ENCODE results near the gene TSGA10IP.
"Not testable (repeated sequence)": the region's sequence is repeated elsewhere in the genome, so short reads cannot be mapped to it uniquely, and the experiment has no call there.

The TSGA10IP gene

DNA sequence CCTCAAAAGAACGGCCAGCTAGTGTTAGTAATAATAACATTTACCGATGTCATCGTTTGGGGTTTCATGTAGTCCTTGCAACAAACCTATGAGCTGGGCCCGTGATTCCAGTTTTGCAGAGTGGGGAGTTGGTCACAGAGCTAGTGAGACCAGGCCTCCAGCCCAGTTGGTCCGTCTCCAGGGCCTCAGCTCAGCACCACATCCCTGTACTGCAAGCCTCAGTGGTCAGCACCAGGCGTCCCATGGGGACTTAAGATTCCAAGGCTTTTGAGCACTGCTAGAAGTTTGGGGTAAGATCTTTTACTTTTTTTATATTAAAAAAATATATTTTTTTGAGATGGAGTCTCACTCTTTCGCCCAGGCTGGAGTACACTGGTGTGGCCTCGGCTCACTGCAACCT is 1.1 kb upstream of the TSGA10IP start:
- TF ChIP-seq, protein P1, sequence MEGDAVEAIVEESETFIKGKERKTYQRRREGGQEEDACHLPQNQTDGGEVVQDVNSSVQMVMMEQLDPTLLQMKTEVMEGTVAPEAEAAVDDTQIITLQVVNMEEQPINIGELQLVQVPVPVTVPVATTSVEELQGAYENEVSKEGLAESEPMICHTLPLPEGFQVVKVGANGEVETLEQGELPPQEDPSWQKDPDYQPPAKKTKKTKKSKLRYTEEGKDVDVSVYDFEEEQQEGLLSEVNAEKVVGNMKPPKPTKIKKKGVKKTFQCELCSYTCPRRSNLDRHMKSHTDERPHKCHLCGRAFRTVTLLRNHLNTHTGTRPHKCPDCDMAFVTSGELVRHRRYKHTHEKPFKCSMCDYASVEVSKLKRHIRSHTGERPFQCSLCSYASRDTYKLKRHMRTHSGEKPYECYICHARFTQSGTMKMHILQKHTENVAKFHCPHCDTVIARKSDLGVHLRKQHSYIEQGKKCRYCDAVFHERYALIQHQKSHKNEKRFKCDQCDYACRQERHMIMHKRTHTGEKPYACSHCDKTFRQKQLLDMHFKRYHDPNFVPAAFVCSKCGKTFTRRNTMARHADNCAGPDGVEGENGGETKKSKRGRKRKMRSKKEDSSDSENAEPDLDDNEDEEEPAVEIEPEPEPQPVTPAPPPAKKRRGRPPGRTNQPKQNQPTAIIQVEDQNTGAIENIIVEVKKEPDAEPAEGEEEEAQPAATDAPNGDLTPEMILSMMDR (IDR thresholded peaks at IDR 0.05; ENCODE audit: extremely low read depth, insufficient read depth, missing control alignments), result no peak
- in situ Hi-C loops (cut with MboI; ENCODE audit: low pct_unique_long_range_greater_than_20kb, low sequenced_read_pairs, unreplicated experiment), result no loop called here

DNA sequence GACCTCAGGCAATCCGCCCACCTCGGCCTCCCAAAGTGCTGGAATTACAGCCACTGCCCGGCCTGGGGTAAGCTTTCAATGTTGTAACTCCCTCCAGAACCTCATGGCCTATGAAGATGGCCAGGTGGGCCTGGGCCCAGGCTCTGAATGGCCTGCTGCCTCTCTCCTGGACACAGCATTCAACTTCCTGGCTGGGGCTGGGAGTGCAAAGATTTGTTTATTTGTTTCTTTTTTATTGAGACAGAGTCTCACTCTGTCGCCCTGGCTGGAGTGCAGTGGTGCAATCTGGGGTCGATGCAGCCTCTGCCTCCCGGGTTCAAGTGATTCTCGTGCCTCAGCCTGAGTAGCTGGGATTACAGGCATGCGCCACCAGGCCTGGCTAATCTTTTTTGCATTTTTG is 513 bp upstream of the TSGA10IP start:
- in situ Hi-C loops (cut with MboI; ENCODE audit: low pct_unique_long_range_greater_than_20kb, low sequenced_read_pairs, unreplicated experiment), result no loop called here
- TF ChIP-seq, protein P1 (IDR thresholded peaks at IDR 0.05; ENCODE audit: extremely low read depth, insufficient read depth, missing control alignments), result no peak
- no peak for DNase-seq (ENCODE audit: low spot score)

More for the DNA sequence above, 1.1 kb upstream of the TSGA10IP start:
- no peak for DNase-seq (ENCODE audit: low spot score)

DNA sequence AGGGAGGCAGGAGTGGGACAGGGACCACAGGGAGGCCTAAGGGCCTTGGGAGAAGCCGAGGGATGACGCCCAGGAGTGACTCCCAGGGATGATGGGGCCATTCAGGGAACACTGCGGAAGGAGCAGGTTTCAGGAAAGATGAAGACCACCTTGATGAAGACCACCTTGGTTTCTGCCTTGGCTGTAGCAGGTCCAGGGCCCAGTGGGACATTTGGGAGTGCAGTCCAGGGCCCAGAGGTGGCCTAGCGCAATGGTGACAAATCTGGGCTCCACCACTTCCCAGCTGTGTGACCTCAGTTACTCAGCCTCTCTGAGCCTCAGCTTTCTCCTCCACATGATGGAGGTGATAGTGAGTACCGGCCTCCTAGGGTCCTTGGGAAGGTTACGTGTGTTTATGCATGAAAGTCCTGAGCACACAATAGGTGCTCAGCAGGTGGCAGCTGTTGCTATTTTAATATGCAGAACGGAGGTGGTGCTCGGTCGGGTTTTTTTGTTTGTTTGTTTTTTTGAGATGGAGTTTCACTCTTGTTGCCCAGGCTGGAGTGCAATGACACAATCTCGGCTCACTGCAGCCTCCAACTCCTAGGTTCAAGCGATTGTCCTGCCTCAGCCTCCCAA is 770 bp downstream of the TSGA10IP start:
- DNase-seq (ENCODE audit: low spot score), result no peak
- TF ChIP-seq, protein P1 (IDR thresholded peaks at IDR 0.05; ENCODE audit: extremely low read depth, insufficient read depth, missing control alignments), result no peak
- in situ Hi-C loops (cut with MboI; ENCODE audit: low pct_unique_long_range_greater_than_20kb, low sequenced_read_pairs, unreplicated experiment), result no loop called here

DNA sequence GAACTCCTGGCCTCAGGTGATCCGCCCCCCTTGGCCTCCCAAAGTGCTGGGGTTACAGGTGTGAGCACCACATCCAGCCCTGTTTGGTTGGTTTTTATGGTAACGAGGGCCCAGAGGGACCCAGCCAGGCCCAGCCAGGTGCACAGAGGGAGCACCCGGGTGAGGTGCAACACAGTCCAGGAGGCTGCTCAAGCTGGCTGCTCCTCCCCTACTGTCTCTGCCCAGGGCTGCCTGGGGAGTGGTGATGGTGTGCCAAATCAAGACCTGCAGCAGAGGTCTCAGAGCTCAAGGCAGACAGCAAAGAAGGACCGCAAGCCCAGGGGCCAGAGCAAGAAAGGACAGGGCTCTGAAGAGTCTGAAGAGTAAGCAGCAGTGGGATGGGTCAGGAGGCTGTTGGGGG is 1.4 kb downstream of the TSGA10IP start:
- no peak for DNase-seq (ENCODE audit: low spot score)
- TF ChIP-seq, protein P1 (IDR thresholded peaks at IDR 0.05; ENCODE audit: extremely low read depth, insufficient read depth, missing control alignments), result no peak
- in situ Hi-C loops (cut with MboI; ENCODE audit: low pct_unique_long_range_greater_than_20kb, low sequenced_read_pairs, unreplicated experiment), result no loop called here

DNA sequence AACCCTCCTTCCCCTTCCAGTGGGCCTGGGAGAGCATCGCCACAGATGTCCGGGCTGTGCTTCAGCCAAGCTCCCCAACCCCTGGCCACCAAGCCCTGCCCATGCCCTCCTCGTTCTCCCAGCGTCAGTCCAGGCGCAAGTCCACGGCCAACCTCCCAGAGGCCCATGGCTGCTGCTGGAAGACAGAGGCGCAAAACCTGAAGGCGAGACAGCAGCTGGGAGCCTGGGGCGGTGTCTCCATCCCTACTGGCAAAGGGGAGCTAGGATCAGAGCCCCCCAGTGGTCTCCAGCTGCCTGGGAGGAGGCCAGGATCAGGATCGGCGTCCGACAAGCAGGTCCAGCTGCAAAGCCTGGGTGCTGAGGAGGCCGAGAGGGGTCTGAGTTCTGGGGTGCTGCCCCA is 1.9 kb downstream of the TSGA10IP start:
- DNase-seq (ENCODE audit: low spot score), result no peak
- in situ Hi-C loops (cut with MboI; ENCODE audit: low pct_unique_long_range_greater_than_20kb, low sequenced_read_pairs, unreplicated experiment), result no loop called here
- TF ChIP-seq, protein P1 (IDR thresholded peaks at IDR 0.05; ENCODE audit: extremely low read depth, insufficient read depth, missing control alignments), result no peak

DNA sequence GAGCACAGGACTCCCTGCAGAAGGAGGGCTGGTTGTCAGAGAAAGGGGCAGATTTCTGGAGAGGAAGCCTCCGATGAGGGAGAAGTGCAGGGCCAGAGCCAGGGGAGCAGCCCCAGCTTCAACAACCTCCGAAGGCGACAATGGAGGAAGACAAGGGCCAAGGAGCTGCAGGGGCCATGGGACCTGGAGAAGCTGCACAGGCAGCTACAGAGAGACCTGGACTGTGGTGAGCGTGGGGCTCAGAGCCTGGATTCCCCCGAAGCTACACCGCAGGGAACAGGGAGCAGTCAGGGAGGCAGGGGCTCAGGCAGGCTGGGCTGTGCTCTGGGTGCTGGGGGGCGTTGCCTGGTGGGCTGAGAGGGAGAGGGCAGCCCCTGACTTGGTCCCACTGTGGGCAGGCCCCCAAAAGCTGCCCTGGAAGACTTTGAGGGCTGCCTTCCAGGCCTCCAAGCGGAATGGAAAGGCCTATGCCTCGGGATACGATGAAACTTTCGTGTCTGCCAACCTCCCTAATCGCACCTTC is 2.4 kb downstream of the TSGA10IP start:
- TF ChIP-seq, protein P1 (IDR thresholded peaks at IDR 0.05; ENCODE audit: extremely low read depth, insufficient read depth, missing control alignments), result no peak
- in situ Hi-C loops (cut with MboI; ENCODE audit: low pct_unique_long_range_greater_than_20kb, low sequenced_read_pairs, unreplicated experiment), result no loop called here

DNA sequence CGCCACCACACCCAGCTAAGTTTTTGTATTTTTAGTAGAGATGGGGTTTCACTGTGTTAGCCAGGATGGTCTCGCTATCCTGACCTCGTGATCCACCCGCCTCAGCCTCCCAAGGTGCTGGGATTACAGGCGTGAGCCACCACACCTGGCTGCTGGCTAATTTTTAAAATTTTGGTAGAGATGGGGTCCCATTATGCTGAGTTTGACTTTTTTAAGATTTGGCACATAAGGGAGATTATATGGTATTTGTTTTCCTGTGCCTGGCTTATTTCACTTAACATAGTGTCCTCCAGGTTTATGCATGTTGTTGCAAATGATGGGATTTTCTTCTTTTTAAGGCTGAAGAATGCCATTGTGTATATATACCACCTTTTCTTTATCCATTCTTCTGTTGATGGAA is 5.4 kb downstream of the TSGA10IP start:
- in situ Hi-C loops (cut with MboI; ENCODE audit: low pct_unique_long_range_greater_than_20kb, low sequenced_read_pairs, unreplicated experiment); DNase-seq (ENCODE audit: low spot score): not testable (repeated sequence)

More for the DNA sequence above, 2.4 kb downstream of the TSGA10IP start:
- DNase-seq (ENCODE audit: low spot score), result no peak

DNA sequence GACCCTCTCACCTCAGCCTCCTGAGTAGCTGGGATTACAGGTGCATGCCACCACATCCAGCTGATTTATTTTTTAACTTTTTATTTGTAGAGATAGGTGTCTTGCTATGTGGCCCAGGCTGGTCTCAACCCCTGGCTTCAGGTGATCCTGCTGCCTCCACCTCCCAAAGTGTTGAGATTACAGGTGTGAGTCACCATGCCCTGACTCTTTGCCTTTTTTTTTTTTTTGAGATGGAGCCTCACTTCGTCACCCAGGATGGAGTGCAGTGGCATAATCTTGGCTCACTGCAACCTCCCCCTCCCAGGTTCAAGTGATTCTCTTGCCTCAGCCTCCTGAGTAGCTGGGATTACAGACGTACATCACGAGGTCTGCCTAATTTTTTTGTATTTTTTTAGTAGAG is 6.4 kb downstream of the TSGA10IP start:
- DNase-seq (ENCODE audit: low spot score); in situ Hi-C loops (cut with MboI; ENCODE audit: low pct_unique_long_range_greater_than_20kb, low sequenced_read_pairs, unreplicated experiment): not testable (repeated sequence)

All from GM13977 (cell line).